Measurements from ENCODE around the gene MED15. TPM values are rescaled to one million over a fixed set of nuclear protein-coding genes. Genes with fewer than 3 reads are reported as not detected.

Gene MED15
- total and polyA plus RNA-seq, 2 experiments from 2014 or later: 29.2 to 43.5 TPM

- H3K27me3 Mint-ChIP-seq (ENCODE audit: insufficient read depth, low read depth, poor library complexity): peaks cover 2% of the 10 kb centered on the region
- Histone ChIP-seq H3K4me2 (no peak overlapping the region), H3K9me2 (ENCODE audit: insufficient read depth) (no peaks in the 10 kb centered on the region), H4K20me1 (replicated peaks; ENCODE audit: insufficient read depth) (no peaks in the 10 kb centered on the region), H3K36me3 (ENCODE audit: insufficient read depth) (no peaks in the 10 kb centered on the region), H3K4me3 (no peak overlapping the region), H3F3A (replicated peaks; ENCODE audit: low read depth) (no peaks in the 10 kb centered on the region), H3K4me1 (ENCODE audit: insufficient read depth) (no peaks in the 10 kb centered on the region), H2AFZ (no peak overlapping the region), H3K27ac (ENCODE audit: low read depth) (no peak overlapping the region), H3K79me2 (replicated peaks; ENCODE audit: insufficient read depth) (no peaks in the 10 kb centered on the region), H3K27me3 (ENCODE audit: insufficient read depth) (no peaks in the 10 kb centered on the region)
- TF ChIP-seq EZH2 (IDR thresholded peaks at IDR 0.05; ENCODE audit: low read depth, unreplicated experiment) (no peak), STAT1 (IDR thresholded peaks at IDR 0.05; ENCODE audit: unreplicated experiment) (no peak), ZNF462 (CRISPR knock-in tag; IDR thresholded peaks at IDR 0.05) (no peak), CREB1 (CRISPR knock-in tag; IDR thresholded peaks at IDR 0.05; ENCODE audit: low read depth) (no peak), POLR2AphosphoS5 (IDR thresholded peaks at IDR 0.05; ENCODE audit: low read depth) (no peak), NANOG (IDR thresholded peaks at IDR 0.05; ENCODE audit: borderline replicate concordance) (no peak), EZH2phosphoT487 (IDR thresholded peaks at IDR 0.05; ENCODE audit: unreplicated experiment) (no peak), ZNF331 (CRISPR knock-in tag; IDR thresholded peaks at IDR 0.05; ENCODE audit: low read depth) (no peak), ZNF114 (CRISPR knock-in tag; IDR thresholded peaks at IDR 0.05) (no peak), ETS1 (IDR thresholded peaks at IDR 0.05) (no peak), CTCF (conservative IDR thresholded peaks at IDR 0.05; ENCODE audit: low read depth in 2 of 2) (no peak), REST (IDR thresholded peaks at IDR 0.05; ENCODE audit: unreplicated experiment) (no peak), JUNB (IDR thresholded peaks at IDR 0.05; ENCODE audit: unreplicated experiment) (no peak)
- ATAC-seq (no peak), DNase-seq (ENCODE audit: low spot score) (no peak)
- no peak overlapping the region for H3K27ac Mint-ChIP-seq
- peaks cover 4% of the 10 kb centered on the region; the same call in 2 of the 3 replicates for H3K9me3 Mint-ChIP-seq
- H3K4me1 Mint-ChIP-seq: peaks cover 5% of the 10 kb centered on the region; the same call in 2 of the 3 replicates
- H3K36me3 Mint-ChIP-seq (ENCODE audit: low read depth): no peaks in the 10 kb centered on the region
- no peak overlapping the region for H3K4me3 Mint-ChIP-seq
Measured at GRCh38 chr22:20636075-20636812, 128.8 kb downstream of the MED15 start.
